CD4-positive, alpha-beta T cell treated with Interleukin-1 beta for 1 hour (primary cell): ENCODE measurements around the gene MATN1.

Experiments used
- DNase-seq, 2 donors: peaks; one replicate each; pipeline ENCODE4 v3.0.0-alpha.2; 2020 to 2022

MATN1 gene

DNA sequence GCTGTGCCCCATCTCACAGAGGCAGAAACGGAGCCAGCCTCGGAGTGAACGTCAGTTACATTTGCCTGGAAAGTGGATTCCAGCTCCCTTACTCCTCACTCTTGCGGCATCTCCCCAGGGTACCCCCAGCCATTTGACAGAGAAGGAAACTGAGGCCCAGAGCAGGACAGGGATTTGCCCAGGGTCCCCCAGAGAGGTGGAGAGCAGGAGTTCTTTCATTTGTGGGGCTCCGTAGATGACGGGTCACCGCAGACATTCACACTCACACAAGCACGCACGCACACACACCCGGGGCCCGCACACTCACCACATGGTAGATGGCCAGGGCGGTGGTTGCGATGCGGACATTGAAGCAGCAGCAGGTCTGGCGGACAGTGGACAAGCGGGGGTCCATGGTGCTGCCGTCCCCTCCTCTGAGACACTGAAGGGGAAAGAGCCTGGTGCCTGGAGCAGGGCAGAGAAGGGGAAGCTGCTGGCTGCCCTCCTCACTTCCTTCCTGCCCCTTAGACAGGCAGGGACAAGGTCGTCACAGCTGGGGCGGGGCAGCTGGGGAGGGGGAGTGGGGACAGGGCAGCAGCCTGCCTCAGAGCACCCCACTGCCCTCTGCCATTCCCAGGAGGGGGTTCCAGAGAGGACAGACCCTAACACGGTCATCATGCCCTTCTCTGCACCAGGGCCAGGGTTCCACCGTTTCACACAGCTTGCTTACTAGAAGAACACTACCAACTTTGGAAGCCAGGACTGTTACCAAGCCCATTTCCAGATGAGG lies 34.2 kb upstream of the MATN1 start, which contains the start of gene LAPTM5:
Gene LAPTM5 (minus strand): TSS at position 423 of the 769 bp plus-strand sequence. CDS start 29 bp downstream, at position 394.
- peak; percentile 66 to 84 for DNase-seq

DNA sequence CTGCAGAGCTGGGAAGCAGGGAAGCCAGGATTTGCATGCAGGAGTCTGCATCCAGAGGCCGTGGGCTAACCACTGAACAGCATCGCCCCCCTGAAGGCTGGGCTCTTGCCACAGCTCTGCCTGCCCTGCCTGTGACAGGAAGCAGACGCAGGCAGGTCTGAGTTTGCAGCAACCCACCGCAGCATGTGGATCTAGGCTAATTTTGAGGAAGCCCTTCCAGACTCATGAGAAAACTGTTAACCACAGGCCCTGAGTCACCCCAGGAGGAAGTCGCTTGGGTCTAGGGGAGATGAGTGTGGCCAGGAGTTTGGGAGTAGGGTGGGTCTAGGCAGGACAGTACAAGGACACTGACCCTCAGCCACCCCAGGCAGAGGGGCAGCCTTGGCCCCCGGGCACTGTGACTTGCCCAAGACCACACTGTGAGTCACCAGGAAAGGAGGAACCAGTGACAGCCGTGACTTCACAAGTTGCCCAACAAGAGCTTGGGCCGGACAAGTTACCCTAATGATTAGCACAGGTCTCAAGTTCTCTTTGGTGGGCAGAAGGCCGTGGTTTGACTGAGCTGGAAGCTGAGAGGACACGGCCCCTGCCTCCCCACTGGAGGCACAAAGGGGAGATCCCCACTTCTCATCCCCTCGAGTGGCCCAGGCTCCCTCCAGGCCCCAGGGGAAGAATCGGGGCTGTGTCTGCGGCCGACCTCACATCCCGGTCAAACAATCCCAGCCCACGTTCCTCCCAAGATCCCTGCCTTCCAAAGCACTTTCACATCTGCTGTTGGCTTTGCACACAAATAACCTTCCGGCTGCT lies 33.4 kb upstream of the MATN1 start:
- peak; percentile 78 to 91 for DNase-seq

DNA sequence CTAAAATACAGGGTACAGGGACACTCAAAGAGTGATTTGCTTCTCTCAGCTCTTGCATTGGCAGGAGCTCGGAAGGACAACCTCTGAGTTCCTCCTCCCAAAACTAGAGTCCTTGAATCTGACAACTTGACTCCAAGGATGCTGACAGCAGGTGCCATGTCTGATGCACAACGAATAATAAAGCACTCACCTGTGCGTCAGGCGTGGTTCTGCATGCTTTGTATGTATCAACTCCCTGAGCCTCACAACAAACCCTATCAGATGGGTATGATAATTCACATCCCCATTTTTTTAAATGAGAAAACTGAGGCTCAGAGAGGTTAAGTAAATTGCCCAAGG lies 32.8 kb upstream of the MATN1 start:
- DNase-seq: no peak

DNA sequence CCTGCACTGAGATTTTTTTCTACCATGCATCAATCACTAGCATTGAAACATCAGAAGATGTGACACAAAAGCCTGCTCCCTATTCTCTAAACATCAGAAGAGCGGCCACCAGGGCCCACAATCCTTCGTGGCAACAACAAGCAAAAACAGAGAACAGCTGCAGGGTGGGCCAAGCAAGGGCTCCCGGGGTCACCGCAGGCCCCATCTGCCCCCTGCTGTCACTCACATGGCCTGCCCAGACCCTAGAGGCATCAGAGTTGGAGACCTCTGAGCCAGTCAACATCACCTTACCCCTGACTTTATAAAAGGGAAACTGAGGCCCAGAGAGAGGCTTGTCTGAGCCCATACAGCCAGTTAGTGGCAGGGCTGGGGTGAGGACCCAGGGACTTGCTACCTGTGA lies 32.4 kb upstream of the MATN1 start:
- DNase-seq: no peak

DNA sequence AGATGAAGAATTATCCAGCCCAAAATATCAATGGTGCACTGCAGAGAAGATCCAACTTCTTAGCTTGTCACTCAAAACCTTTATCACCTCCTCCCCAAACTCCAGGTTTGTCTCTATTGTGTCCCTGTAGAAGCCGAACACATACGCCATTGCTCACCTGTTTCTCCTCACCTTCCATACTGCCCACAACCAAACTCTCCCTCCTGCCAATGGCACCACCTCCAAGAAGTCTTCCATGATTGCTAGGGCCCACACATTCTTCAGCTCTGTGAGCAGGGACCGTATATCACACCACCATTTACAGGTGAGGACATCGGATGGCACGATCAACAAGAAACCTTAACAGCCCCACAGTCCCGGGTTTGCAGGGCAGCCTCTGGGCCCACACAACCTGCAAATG lies 31.9 kb upstream of the MATN1 start:
- no peak for DNase-seq

DNA sequence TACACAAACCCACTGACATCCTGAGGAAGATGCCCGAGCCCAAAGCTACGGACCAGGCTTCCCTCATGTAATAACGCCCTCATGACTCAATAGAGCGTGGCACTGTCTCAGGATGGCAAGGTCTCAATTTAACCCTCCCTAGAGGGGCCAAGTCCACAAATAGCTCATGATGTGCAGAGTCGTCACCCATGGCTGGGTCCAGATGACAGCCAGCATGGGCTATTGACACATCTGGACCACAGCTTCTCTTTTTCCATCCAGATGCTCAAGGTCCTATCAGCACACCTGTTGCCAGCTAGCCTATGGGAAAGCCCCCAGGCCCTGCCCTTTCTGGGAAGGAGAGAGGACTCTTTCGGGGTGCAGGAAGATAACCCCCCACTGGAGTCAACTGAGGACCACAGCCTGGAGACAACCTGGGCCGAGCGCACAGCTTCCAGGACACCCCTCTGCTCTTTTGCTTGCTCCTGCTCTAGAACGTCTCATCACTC lies 31.3 kb upstream of the MATN1 start:
- DNase-seq: peak in 1 of 2 donors; percentile 87

DNA sequence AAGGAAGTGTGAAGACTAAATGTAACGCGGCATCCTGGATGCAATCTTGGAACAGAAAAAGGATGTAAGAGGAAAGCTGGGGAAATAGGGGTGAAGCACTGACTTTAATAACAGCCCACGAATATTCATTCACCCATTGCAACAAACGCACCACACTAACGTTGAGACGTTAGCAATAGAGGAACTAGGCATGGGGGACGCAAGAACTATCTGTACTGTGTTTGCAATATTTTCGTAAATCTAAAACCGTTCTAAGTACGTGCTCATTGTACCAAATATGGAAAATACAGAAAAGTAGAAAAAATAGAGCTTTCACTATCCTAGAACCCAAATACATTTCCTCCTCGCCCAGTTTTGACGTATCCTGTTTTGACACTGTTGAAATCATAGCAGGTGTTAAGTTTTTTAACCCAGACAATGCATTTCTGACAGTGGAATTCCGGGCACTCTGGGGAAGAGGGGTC lies 30.3 kb upstream of the MATN1 start:
- DNase-seq: peak in 1 of 2 donors; percentile 40

DNA sequence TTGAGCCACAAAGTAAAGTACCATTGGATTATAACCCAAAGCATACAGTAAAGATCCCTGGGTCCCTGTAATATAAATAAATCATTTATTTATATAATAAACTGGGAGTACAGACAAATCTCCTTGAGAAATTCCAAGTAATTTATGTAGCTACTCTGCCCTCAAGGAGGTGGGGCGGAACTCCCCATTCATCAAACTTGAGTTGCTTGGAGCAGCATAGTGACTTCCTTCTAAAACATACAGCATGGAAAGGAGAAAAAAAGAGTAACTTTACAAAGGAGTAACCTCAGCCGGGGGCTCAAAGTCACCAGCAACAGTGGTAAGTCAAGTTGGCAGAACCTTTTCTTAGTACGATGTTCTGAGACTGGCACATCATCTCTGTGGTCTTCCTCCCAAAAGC lies 29.7 kb upstream of the MATN1 start:
- DNase-seq: no peak

DNA sequence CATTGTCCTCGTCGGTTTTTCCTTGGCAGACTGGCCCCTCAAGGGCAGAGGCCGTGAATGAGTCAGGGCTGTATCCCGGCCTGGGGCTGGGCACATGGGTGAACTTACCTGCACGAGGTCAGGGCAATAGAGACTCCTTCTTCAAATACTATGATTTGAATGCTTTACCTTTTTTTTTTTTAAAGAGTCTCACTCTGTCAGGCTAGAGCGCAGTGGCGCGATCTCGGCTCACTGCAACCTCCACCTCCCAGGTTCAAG lies 29.2 kb upstream of the MATN1 start:
- no peak for DNase-seq

DNA sequence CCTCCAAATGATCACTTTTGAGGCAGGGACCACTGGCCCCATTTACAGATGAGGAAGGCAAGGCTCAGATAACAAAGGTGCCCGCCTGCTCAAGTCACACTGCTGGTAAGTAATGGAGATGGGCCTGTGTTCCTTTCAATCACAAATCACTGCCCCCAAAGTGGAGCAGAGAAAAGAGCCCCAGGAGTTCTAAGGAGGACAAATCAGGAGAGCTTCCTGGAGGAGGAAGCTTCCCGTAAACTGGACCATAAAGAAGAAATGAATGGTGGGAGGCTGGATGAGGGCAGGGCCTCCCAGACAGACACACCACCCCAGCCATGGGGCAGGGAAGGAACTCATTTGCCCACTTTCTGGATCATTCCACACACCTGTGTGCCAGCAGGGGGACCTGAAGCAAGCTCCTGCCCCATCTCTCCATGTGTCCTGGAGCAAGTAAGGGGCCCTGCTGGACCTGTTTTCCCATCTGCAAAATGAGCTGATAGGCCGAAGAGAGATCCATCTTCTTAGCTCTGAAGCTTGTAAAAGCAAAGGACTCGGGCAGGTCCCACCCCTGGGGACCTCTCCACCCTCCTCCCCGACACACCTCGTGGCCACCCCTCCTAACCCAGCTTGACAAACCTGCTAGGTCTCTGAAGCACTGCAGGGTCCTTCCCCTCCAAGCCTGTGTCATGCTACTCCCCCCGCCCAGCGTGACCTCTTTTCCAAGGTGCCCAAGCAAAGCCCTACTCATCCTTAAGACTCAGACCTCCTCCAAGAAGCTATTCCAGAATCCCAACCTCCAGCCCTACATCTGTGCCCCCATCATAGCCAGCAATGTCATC lies 28.7 kb upstream of the MATN1 start:
- no peak for DNase-seq

DNA sequence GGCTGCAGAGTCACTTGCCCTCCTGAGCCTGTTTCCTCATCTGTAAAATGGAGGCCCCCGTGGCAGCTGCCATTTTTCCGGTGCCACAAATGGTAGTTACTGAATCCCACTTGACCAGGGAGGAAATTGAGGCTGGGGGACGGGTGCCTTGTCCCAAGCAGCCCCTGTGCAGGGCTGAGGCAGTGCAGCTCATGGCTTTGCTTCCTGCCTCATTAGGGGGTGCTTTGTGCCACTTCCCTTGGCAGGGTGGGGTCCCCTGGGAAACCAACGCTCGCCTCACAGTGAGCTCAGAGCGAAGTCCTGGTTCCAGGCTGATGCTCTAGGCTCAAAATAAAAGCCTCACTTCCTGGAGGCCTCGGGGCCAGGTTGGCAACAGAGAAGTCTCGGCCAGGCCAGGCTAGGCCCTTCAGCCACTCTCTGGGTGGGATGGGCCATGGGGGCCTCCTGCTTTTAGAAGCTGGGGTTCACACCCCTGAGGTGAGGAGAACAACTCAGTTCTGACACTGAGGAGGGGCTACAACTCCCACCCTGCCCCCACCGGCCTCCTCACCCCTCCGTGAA lies 27.4 kb upstream of the MATN1 start:
- peak in 1 of 2 donors; percentile 83 for DNase-seq

DNA sequence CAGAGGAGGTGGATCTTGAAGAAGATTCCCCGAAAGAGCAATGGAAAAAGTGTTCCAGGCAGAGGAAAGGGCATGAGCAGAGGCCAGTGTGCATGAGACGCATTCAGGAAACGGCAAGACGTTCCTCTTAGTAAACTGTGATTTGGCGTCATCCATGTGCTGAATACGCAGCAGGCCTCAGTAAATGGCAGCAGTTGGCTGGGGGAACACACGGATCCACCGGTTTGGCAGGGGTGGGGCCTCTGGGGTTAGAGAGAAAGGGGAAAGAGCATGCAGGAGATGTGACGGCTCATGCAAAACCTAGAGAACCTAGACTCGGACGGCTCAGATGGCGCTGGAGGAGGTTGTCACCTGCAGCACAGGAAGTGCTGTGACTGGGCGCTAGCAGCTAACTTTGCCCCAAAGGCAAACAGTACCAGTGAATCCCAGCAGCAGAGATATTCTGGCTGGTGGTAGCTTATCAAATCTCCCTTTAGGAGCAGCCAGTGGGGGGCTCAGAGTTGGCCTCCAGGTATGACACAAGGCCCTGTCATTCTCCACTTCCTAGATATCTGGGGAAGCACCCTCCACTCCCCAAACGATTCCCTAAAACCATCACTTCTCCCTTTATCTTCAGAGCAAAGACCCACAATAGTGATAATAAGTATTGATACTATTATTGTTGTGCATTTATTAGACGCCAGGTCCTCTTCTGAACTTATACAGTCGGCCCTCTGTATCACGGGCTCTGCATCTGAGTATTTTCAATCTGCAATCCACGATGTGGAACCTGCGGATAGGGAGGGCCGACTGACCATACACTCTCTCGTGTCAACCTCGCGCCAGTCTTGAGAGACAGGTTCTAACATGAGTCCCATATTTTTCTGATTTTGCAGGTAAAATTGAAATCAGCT lies 26.6 kb upstream of the MATN1 start:
- peak; percentile 72 to 79 for DNase-seq

DNA sequence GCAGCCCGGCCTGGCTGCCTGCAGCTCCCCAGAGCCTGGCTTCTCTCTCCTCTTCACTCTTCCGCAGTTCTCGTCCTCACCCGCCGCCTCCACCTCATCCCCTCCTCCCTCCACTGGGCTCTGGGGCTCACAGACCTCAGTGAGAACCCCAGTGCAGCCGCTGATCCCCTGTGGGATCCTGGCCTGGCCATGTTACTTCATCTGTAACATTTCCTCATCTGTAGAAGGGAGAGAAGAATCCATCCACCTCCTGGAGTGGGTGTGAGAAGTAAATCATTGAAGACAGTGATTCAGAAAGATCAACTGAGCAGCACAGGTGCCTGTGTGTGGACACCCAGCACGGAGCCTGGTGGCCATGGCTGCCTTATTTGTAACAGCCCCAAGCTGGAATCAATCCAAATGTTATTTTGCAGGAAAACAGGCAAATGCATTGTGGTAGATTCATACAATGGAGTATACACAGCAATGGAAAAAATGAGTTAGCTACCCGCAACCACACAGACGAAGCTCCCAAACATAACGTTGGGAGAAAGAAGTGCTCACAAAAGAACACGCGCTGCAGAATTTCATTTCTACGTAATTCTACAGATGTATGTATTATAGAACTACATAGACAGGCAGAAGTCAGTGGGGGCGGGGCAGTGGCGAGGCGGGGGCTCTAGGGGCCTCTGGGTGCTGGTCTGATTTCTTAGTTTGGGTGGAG lies 25.5 kb upstream of the MATN1 start:
- peak in 1 of 2 donors; percentile 29 for DNase-seq

DNA sequence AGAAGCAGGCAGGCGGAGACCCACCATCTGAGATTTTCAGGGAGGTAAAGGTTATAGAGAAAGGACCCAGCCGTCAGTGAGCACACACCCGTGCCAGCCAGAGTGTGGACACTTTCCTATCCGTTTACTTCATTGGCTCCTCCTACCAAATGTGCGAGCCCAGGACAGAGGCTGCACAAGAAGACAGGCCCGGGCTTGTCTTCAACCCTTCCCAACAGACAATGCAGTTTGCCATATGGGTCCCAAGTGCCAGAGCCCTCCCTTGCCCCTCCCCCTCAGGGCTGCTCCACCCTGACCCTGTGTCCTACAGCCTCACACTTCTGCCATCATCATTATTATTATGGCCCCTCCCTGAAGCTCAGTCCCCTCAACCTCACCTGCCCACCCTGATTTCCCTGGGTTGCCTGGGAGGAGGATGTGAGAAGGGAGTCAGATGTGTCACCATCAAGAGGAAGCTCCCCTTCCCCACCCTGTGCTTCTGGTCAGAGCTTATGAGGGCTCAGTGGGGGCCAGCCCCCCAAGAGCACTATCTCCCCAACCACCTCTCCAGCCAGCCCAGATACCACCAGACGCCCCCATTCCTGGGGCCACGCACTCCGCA lies 24.8 kb upstream of the MATN1 start:
- no peak for DNase-seq

DNA sequence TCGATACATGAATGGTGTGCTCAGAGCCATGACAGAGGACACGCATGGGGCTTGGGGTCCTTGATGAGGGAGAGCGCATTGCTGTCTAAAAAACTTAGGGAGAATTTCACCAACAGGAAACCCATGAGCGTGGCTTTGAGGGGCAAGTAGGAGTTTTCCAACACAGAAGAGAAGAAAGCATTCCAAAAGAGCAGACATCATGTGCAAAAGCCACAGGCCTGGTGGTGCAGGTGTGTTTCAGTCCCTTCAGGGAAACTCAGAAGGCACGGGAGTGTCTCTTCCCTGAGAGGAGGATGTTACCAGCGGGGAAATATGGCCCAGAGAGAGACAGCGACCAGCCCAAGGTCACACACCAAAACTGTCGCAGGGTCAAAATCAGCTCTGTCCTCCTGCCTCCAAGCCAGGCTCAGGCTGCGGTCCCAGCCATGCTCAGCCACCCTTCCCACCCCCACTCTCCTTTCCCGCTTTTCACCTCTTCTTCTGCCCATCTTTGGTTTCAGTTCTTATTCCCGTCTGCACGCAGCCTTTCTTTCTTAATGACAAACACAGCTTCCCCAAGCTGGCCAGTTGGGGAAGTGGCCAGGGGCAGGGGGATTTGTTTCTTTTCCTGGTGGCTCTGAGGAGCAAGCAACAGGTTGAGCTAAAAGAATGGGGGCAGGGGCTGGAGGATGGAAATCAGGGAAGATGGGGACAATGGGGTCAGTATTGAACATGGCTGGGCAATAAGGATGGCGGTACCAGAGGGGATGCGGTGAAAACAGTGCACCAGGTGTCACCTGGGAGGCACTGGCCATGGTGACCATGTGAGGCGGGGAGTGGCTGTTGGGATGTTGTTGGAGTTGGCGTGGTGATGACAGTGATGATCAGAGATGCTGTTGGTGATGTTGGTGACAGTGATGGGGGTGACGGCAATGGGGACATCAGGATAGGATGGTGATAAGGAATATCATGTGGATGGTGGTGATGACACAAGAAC lies 23.9 kb upstream of the MATN1 start:
- no peak for DNase-seq

DNA sequence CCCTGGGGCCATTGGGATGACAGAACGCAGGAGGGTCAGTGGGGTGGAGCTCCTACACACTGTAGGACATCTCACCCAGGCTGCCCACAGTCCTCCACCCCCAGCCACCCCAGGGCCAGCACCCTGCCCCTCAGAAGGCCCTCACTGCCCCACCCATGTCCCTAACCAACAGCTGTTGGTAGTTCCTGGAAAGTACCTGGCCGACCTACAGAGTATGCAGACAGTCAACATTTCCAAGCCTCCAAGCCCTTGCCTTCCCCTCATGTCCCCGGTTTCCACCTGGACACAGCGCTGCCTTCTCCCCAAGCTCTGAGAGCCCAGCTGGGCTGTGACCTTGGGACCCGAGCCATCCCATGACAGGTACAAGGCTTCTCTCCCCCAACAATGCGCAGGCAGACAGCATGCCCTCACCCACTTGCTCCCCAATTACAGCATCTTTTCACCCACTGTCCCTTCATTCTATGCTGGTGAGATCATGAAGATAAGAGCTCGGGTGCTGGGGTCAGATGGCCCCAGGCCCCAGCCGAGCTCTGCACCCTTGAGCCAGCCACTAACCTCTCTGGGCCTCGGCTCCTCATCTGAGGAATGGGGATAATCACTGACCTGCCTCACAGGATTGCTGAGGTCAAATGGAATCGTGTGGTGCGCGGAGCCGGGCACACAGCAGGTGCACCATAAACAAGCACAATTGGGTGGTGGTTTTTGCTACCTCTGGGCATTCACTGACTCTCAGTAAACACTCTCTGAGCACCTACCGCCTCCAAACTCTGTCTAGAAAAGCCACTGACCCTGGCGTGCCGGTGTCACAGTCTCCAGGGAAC lies 23.0 kb upstream of the MATN1 start:
- DNase-seq: no peak

DNA sequence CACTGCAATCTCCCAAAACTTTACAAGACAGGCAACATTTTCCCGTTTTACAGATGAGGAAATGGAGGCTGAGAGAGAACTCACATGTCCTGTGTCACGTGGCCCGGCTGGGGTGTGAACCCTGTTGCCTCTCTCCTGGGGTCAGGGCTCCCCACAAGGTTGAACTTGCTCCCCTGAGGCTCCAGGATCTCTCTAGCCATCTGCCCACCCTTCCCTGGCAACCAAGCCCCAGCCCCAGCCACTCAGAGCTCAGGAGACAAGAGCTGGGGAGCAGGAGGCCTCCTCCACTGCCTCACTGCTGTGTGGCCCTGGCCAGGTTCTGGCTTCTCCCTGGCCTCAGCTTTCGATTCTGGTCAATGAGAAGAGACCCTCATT lies 22.4 kb upstream of the MATN1 start:
- DNase-seq: no peak

DNA sequence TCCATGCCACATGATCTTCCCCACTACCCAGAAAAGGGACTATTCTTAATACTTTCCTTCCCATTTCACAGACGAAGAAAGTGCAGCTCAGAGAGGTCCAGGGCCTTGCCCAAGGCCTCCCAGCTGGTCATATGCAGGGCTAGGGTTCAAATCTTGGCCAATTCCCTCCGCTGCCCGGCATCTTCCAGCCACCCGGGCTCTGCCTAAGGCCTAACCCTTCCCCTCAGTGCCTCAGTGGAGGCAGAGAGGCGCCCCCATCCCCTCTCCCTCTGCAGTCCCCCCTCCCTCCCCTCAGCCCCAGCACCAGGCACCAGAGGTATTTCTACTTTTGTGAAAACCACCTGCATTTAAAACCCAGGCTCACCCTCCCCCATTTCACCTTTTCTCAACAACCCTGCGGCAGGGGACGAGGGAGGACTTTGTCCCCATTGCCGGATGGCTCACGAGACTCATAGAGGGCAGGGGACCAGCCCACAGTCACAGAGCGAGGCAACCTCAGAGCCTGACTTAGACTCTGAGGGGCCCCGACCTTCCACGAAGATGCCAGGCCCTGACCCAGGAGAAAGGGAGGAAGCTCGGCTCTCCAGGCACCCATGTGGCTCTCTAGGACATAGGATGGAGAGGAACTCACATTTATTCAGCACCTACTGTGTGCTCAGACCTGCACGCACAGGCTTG lies 21.9 kb upstream of the MATN1 start:
- DNase-seq: no peak
